Stimulated activated CD8-positive, alpha-beta memory T cell treated with anti-CD3 and anti-CD28 coated beads, Interleukin-2, amount 100 ng/mL, for 1 hour (primary cell): ENCODE measurements around the gene STAC2.
A peak's percentile ranks its signal among the peaks of the same experiment; 100 is the strongest.

Source experiments
- DNase-seq, 2 donors: peaks; one replicate each; pipeline ENCODE4 v3.0.0-alpha.2; 2020; ENCODE audit warnings: low read depth in 2 of 2

The STAC2 gene

GRCh38 chr17:39209317-39210092, 16.2 kb downstream of the STAC2 start:
- peak; percentile 53 to 58 for DNase-seq

GRCh38 chr17:39208893-39209292, 16.9 kb downstream of the STAC2 start:
- no peak for DNase-seq

- no peak for DNase-seq
These were observed 17.6 kb downstream of the STAC2 start for GRCh38 chr17:39208136-39208535.

- no peak for DNase-seq
These were observed 20.6 kb downstream of the STAC2 start for GRCh38 chr17:39205112-39205526.

- no peak for DNase-seq
These were observed 21.5 kb downstream of the STAC2 start for GRCh38 chr17:39204245-39204644.

- no peak for DNase-seq
These were observed 24.7 kb downstream of the STAC2 start for GRCh38 chr17:39200957-39201510.

GRCh38 chr17:39200070-39200879, 25.5 kb downstream of the STAC2 start, which contains the start of gene RPL19:
Gene RPL19 (plus strand): TSS chr17:39200283. CDS start chr17:39200345, 62 bp downstream.
- DNase-seq = peak; percentile 60 to 68

- peak; percentile 77 to 80 for DNase-seq
These were observed 26.0 kb downstream of the STAC2 start for GRCh38 chr17:39199820-39200069.

GRCh38 chr17:39198186-39198566, 27.6 kb downstream of the STAC2 start:
- DNase-seq = no peak

GRCh38 chr17:39197380-39198185, 28.2 kb downstream of the STAC2 start, which contains the start of gene CACNB1:
Gene CACNB1 (minus strand): TSS chr17:39197669. CDS start chr17:39197495, 174 bp downstream.
- DNase-seq = peak; percentile 20 to 52

GRCh38 chr17:39196808-39197291, 28.9 kb downstream of the STAC2 start:
- DNase-seq = no peak

- no peak for DNase-seq
These were observed 29.4 kb downstream of the STAC2 start for GRCh38 chr17:39196241-39196807.

- DNase-seq = no peak
These were observed 30.1 kb downstream of the STAC2 start for GRCh38 chr17:39195568-39196160.

GRCh38 chr17:39194985-39195524, 30.7 kb downstream of the STAC2 start:
- DNase-seq = no peak

- no peak for DNase-seq
These were observed 31.4 kb downstream of the STAC2 start for GRCh38 chr17:39194089-39194984.

GRCh38 chr17:39193346-39193745, 32.4 kb downstream of the STAC2 start:
- no peak for DNase-seq

GRCh38 chr17:39192901-39193300, 32.8 kb downstream of the STAC2 start:
- no peak for DNase-seq

- no peak for DNase-seq
These were observed 33.8 kb downstream of the STAC2 start for GRCh38 chr17:39191750-39192510.
